ENCODE measurements around the gene PPP2R1B.

GRCh38 chr11:111797145-111797581 lies 31.0 kb upstream of the PPP2R1B start:
- TF ChIP-seq CTCF (IDR thresholded peaks at IDR 0.05; ENCODE audit: insufficient read depth, low read length, poor library complexity, severe bottlenecking): no peak
- TF ChIP-seq EZH2phosphoT487 (conservative IDR thresholded peaks at IDR 0.05; ENCODE audit: low read length): no peak

Measured in SU-DHL-6 (cell line).